NT2/D1 (cell line): ENCODE data around the gene USP35.

ENCODE experiments used
- SUZ12 ChIP-seq: IDR thresholded peaks from 2 replicates; pipeline ENCODE4 v1.6.1; 2011; ENCODE audit not compliant: insufficient read length, insufficient read depth; ENCODE audit errors: extremely low read depth
- YY1 ChIP-seq: IDR thresholded peaks from 2 replicates; pipeline ENCODE4 v1.6.1; 2011; ENCODE audit not compliant: insufficient read length, insufficient read depth

DNA sequence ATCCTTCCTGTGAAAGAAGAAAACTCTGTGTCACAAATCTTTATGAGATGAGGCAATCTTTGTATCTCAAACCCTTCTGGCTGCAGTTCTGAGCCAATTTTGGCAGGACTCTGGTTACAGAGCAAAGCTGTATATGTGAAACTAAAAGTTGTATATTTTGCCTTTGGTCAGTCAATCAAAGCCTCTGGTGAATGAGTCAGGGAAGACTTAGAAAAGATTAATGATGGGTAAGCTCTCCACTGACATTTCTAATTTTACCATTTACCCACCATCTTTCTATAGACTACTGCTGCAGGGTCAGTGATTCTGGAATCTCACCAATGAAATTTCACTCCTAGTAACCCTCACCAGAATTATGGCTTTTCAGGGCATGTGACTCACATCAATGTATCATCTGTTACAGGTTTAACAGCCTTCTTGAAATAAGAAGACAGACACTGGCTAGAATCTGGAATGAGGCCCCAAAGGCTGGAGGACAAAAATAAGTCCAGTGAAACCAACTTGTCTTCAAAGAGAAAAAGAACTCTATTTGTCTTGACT lies 43.3 kb downstream of the USP35 start:
- TF ChIP-seq SUZ12, result no peak
- no peak for TF ChIP-seq YY1
